Measurements from ENCODE around the gene APOBR.

APOBR gene

DNA sequence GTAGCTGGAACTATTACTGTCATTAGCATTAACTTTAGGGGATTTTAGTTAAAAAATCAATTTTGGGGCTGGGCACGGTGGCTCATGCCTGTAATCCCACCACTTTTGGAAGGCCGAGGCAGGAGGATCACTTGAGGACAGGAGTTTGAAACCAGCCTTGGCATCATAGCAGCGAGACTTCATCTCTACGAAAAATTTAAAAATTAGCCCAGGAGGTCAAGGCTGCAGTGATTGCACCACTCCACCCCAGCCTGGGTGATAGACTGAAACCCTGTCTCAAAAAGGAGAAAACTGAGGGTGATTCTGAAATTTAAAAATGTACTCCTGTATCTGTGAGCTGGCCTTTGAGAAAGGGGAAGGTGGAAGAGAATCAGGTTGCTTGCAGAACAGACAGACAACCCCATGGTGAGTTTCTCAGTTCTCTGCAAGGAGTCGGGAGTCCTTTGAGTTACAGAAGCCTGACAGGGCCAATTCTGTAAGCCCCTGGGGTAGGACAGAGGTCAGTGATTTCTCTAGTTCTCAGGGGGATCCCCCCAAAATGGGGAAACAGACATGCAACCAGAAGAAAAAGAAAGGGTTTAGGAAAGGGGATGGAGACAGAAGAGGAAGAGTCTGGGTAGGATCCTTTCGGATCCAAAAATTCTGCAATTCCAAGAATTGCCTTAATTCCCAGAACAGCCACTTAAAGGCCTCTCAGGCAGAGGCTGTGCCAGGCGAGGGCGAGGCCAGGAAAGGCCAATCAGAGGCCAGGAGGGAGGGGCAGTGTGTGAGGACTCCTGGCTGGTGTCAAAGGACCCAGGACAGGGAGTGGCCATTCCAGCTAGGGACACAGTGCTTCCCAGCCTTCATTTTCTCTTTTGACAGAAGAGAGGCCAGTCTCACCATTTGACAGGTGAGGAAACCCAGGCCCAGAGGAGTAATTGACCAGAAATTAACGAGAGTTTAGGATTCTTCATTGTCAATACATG lies 37.6 kb downstream of the APOBR start:
- TF ChIP-seq, protein P1, sequence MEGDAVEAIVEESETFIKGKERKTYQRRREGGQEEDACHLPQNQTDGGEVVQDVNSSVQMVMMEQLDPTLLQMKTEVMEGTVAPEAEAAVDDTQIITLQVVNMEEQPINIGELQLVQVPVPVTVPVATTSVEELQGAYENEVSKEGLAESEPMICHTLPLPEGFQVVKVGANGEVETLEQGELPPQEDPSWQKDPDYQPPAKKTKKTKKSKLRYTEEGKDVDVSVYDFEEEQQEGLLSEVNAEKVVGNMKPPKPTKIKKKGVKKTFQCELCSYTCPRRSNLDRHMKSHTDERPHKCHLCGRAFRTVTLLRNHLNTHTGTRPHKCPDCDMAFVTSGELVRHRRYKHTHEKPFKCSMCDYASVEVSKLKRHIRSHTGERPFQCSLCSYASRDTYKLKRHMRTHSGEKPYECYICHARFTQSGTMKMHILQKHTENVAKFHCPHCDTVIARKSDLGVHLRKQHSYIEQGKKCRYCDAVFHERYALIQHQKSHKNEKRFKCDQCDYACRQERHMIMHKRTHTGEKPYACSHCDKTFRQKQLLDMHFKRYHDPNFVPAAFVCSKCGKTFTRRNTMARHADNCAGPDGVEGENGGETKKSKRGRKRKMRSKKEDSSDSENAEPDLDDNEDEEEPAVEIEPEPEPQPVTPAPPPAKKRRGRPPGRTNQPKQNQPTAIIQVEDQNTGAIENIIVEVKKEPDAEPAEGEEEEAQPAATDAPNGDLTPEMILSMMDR (conservative IDR thresholded peaks at IDR 0.05; ENCODE audit: low read depth, low read length): no peak
- no peak overlapping the region for H3K4me3 ChIP-seq (ENCODE audit: low read depth, low read length)
- no peak for DNase-seq (ENCODE audit: low read depth)

DNA sequence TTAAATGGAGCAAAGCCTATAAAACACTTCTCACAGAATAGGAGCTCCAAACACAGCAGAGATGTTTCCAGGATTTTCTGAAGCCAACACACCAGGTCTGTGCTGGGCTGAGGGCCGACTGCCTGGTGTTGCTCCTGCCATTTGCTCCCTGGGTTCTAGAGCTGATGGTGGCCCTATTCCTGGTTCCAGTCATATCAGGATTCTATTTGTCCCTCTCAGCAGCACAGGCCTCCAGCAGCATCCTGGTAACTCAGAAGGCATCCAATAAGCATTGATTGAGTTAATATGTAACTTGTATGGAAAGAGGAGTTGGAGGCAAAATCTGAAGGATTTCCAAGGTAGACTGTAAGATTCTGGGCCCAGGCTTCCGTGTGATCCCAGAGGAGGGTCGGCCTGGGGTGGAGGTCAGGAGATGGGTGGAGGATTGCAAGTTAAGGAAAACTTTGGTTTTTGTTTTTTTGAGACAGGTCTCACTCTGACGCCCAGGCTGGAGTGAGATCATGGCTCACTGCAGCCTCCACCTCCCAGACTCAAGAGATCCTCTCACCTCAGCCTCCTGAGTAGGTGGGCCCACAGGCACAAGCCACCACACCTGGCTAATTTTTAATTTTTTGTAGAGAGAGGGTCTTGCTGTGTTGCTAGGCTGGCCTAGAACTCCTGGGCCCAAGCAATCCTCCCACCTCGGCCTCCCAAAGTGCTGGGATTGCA lies 38.7 kb downstream of the APOBR start:
- TF ChIP-seq, protein P1 (conservative IDR thresholded peaks at IDR 0.05; ENCODE audit: low read depth, low read length): no peak
- no peak overlapping the region for H3K4me3 ChIP-seq (ENCODE audit: low read depth, low read length)
- no peak for DNase-seq (ENCODE audit: low read depth)

DNA sequence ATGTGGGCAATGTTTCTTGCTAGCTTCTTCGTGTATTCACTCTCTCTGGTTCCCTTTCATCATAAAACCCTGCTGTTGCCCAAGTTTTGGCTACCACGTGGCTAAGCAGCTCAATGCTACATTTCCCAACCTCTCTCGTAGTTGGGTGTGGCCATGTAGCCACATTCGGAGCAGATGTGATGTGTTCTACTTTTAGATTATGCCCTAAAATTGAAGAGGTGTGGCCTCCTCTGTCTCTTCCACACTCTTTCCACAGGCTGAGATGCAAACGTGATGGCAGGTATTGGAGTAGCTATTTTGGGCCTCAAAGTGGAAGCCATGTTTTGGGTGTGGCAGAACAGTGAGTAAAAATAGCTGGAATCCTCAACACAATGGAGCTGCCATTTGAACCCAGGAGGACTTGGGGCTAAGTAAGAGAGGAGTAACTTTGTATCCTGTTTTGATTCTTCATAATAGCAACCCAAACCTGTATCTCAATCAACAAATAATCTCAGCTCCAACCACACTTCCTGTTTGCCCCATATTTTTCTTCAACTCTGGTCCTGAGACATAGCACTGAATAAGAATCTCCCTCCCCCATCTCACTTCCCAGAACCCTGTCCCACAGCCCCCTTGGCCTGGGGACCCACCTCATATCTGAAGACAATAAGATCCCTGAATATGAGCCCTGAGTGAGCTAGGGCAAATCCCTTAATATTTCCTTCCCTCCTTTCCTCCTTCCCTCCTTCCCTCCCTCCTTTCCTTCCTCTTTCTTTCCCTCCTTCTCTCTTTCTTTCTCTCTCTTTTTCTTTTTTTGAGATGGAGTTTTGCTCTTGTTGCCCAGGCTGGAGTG lies 40.3 kb downstream of the APOBR start:
- DNase-seq (ENCODE audit: low read depth): peak; percentile 41
- H3K4me3 ChIP-seq (ENCODE audit: low read depth, low read length): no peak overlapping the region
- TF ChIP-seq, protein P1 (conservative IDR thresholded peaks at IDR 0.05; ENCODE audit: low read depth, low read length): no peak

DNA sequence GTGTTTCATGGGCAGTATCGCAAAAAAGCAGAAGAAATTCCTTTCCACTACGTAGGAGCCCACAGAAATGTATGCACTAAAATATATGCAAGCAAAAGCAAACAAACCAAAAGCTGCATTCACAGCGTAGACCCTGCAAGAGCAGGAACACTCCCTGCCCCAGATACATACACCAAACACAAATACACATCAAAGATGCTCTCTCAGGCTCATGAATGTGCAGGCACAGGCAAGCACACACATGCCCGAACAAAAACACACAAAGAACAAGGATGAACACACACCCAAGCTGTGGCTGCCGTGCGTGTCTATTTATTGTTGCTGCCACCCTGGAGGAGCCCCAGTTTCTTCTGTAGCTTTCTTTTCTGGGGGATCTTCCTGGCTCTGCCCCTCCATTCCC lies 42.6 kb downstream of the APOBR start:
- TF ChIP-seq, protein P1 (conservative IDR thresholded peaks at IDR 0.05; ENCODE audit: low read depth, low read length): no peak
- DNase-seq (ENCODE audit: low read depth): no peak
- H3K4me3 ChIP-seq (ENCODE audit: low read depth, low read length): peak overlapping the region; percentile 63

DNA sequence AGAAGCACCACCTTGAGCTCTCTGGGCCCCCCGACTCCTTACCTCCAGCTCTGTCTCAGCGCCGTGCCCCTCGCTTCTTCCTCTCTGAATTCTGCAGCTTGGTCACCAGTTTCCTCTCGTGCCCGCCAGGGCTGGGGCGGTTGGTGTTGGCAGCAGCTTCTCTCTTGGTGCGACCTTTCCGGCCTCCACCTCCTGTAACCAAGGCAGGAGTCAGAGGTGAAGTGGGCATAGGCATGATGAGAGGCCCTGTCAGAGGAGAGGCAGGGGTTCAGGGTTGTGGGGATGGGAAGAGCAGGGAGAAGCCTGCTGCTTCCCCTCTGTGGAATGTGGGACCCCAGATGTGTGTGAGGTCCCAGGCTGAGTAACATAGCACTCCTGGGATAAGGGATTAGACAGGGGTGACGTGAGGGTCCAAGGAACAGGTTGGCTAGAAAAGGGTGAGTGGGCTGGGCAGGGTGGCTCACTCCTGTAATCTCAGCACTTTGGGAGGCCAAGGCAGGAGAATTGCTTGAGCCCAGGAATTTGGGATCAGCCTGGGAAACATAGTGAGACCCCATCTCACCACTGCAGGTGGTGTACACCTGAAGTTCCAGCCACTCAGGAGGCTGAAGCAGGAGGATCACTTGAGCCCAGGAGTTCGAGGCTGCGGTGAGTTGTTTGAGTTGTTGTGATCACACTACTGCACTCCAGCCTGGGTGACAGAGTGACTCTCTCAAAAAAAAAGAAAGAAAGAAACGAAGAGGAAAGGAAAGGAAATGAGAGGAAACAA lies 43.7 kb downstream of the APOBR start:
- H3K4me3 ChIP-seq (ENCODE audit: low read depth, low read length): peak overlapping the region; percentile 63
- no peak for DNase-seq (ENCODE audit: low read depth)
- TF ChIP-seq, protein P1 (conservative IDR thresholded peaks at IDR 0.05; ENCODE audit: low read depth, low read length): no peak
